HEK293 (cell line): Measurements from ENCODE around the gene COPS3.

ENCODE experiments used
- CTCF ChIA-PET: fragments of 350-600 bp; formaldehyde crosslinking; extraction: SDS; loops from one replicate; lab custom pipeline; 2021; ENCODE audit warnings: antibody characterized with exemption; lab: Yijun Ruan, JAX
- POLR2A ChIA-PET: fragments of 300-600 bp; formaldehyde crosslinking; extraction: SDS; loops from one replicate; lab custom pipeline; 2020; ENCODE audit warnings: antibody characterized with exemption, inconsistent platforms; lab: Yijun Ruan, JAX
- H3K27ac ChIP-seq: fragments of 200-500 bp; sonication (Bioruptor generic); 2 replicates; pipeline ENCODE4 v1.5.1; 2014; ENCODE audit warnings: low read depth, low read length, control low read depth, inconsistent platforms; ENCODE audit errors: extremely low read depth
- H3K36me3 ChIP-seq, 2 experiments: fragments of 200-500 bp in 1 of 2; sonication (Bioruptor generic) in 1 of 2; 1 replicate in 1 of 2; 2 replicates in 1 of 2; pipeline ENCODE4 v1.5.1; 2014 to 2017; ENCODE audit warnings: inconsistent platforms in 2 of 2, low read length in 2 of 2; ENCODE audit not compliant: control insufficient read depth in 2 of 2, insufficient read depth in 1 of 2
- H3K4me1 ChIP-seq: fragments of 200-500 bp; sonication (Bioruptor generic); 2 replicates; pipeline ENCODE4 v1.5.1; 2014; ENCODE audit warnings: mild to moderate bottlenecking, low read length, inconsistent platforms; ENCODE audit not compliant: control insufficient read depth, insufficient read depth
- H3K4me3 ChIP-seq: 2 replicates; pipeline ENCODE4 v1.5.1; 2011; ENCODE audit warnings: low read depth, mild to moderate bottlenecking, control low read depth, low read length, moderate library complexity
- H3K9me3 ChIP-seq: fragments of 200-500 bp; sonication (Bioruptor generic); 2 replicates; pipeline ENCODE4 v1.5.1; 2014; ENCODE audit warnings: low read depth, low read length, inconsistent platforms; ENCODE audit not compliant: control insufficient read depth, insufficient read depth
- RBAK ChIP-seq: fragments of 450-650 bp; formaldehyde crosslinking; IDR thresholded peaks from 2 replicates; pipeline ENCODE4 v1.5.1; 2016; ENCODE audit warnings: missing biosample characterization, missing genetic modification characterization
- WT1 ChIP-seq: fragments of 450-650 bp; formaldehyde crosslinking; IDR thresholded peaks from 2 replicates; pipeline ENCODE4 v1.5.1; 2016; ENCODE audit warnings: missing biosample characterization, missing genetic modification characterization
- ZBTB21 ChIP-seq: fragments of 450-650 bp; formaldehyde crosslinking; IDR thresholded peaks from 2 replicates; pipeline ENCODE4 v1.5.1; 2017; ENCODE audit warnings: missing biosample characterization, missing genetic modification characterization
- ZBTB8A ChIP-seq: fragments of 450-650 bp; formaldehyde crosslinking; IDR thresholded peaks from 2 replicates; pipeline ENCODE4 v1.5.1; 2016; ENCODE audit warnings: missing biosample characterization, missing genetic modification characterization
- ZFHX2 ChIP-seq: fragments of 450-650 bp; formaldehyde crosslinking; conservative IDR thresholded peaks from 2 replicates; pipeline ENCODE4 v1.5.1; 2016; ENCODE audit warnings: missing biosample characterization, missing genetic modification characterization
- ZNF266 ChIP-seq: fragments of 450-650 bp; formaldehyde crosslinking; IDR thresholded peaks from 2 replicates; pipeline ENCODE4 v1.5.1; 2016; ENCODE audit warnings: missing biosample characterization, missing genetic modification characterization, low read depth
- ZNF350 ChIP-seq: fragments of 450-650 bp; formaldehyde crosslinking; IDR thresholded peaks from 2 replicates; pipeline ENCODE4 v1.5.0; 2017; ENCODE audit warnings: missing biosample characterization, mild to moderate bottlenecking, missing genetic modification characterization
- ZNF354C ChIP-seq: fragments of 450-650 bp; formaldehyde crosslinking; IDR thresholded peaks from 2 replicates; pipeline ENCODE4 v1.5.1; 2016; ENCODE audit warnings: missing biosample characterization, missing genetic modification characterization, low read depth, borderline replicate concordance
- ZNF433 ChIP-seq: fragments of 450-650 bp; formaldehyde crosslinking; IDR thresholded peaks from 2 replicates; pipeline ENCODE4 v1.5.1; 2016; ENCODE audit warnings: missing biosample characterization, missing genetic modification characterization, low read depth
- ZNF518A ChIP-seq: fragments of 450-650 bp; formaldehyde crosslinking; conservative IDR thresholded peaks from 2 replicates; pipeline ENCODE4 v1.5.1; 2016; ENCODE audit warnings: low read depth, missing biosample characterization, missing genetic modification characterization
- ZNF571 ChIP-seq: fragments of 450-650 bp; formaldehyde crosslinking; IDR thresholded peaks from 2 replicates; pipeline ENCODE4 v1.5.0; 2017; ENCODE audit warnings: missing biosample characterization, missing genetic modification characterization
- ZNF580 ChIP-seq: fragments of 450-650 bp; formaldehyde crosslinking; IDR thresholded peaks from 2 replicates; pipeline ENCODE4 v1.5.1; 2016; ENCODE audit warnings: missing biosample characterization, missing genetic modification characterization
- ZNF623 ChIP-seq: fragments of 450-650 bp; formaldehyde crosslinking; IDR thresholded peaks from 2 replicates; pipeline ENCODE4 v1.5.1; 2016; ENCODE audit warnings: missing biosample characterization, missing genetic modification characterization
- ZNF677 ChIP-seq: fragments of 450-650 bp; IDR thresholded peaks from 2 replicates; pipeline ENCODE4 v1.5.0; 2018; ENCODE audit warnings: missing biosample characterization, mild to moderate bottlenecking, missing genetic modification characterization, moderate library complexity
- ZNF692 ChIP-seq: fragments of 450-650 bp; formaldehyde crosslinking; IDR thresholded peaks from 2 replicates; pipeline ENCODE4 v1.5.1; 2016; ENCODE audit warnings: missing biosample characterization, missing genetic modification characterization
- ZNF707 ChIP-seq: fragments of 450-650 bp; formaldehyde crosslinking; IDR thresholded peaks from 2 replicates; pipeline ENCODE4 v1.5.1; 2016; ENCODE audit warnings: missing biosample characterization, missing genetic modification characterization
- ZNF76 ChIP-seq: fragments of 450-650 bp; formaldehyde crosslinking; IDR thresholded peaks from 2 replicates; pipeline ENCODE4; 2016; ENCODE audit warnings: low read depth, missing biosample characterization, missing genetic modification characterization, borderline replicate concordance
- ZNF777 ChIP-seq: fragments of 450-650 bp; formaldehyde crosslinking; IDR thresholded peaks from 2 replicates; pipeline ENCODE4 v1.5.1; 2017; ENCODE audit warnings: missing biosample characterization, missing genetic modification characterization, borderline replicate concordance
- ZNF792 ChIP-seq: fragments of 450-650 bp; formaldehyde crosslinking; IDR thresholded peaks from 2 replicates; pipeline ENCODE4 v1.5.1; 2016; ENCODE audit warnings: missing biosample characterization, missing genetic modification characterization
- TF ChIP-seq, protein P1 (sequence below): fragments of 450-650 bp; formaldehyde crosslinking; IDR thresholded peaks from 2 replicates; pipeline ENCODE4 v1.5.1; 2017; ENCODE audit warnings: missing biosample characterization, missing genetic modification characterization
- TF ChIP-seq, protein P2 (sequence below): fragments of 450-650 bp; formaldehyde crosslinking; IDR thresholded peaks from 2 replicates; pipeline ENCODE4 v1.5.1; 2016; ENCODE audit warnings: missing biosample characterization, missing genetic modification characterization

Gene COPS3

DNA sequence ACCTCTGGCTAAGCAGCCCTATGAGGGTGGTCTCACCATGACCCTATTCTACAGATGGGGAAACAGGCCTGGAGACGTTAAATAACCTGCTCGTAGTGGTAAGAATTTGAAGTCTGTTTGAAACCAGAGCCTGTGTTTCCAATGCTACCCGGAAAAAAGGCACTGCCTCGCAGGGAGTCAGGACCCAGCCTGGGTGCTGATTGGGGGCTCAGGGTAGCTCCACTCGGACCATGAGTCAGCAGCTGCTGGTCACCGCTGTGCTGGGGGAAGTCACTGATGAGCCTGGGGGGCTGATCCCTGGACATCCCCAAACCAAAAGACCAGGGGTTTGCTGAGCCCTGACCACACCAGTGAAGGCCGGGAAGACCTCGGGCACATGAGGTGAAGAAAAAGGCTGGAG is 65.5 kb downstream of the COPS3 start:
- H3K27ac ChIP-seq = no peak overlapping the region
- H3K9me3 ChIP-seq = no peaks in the 10 kb centered on the region
- TF ChIP-seq ZNF792 (no peak), ZFHX2 (tag by site-specific recombination) (no peak), ZBTB8A (no peak), ZNF571 (tag by site-specific recombination) (no peak), ZNF707 (no peak), ZNF518A (tag by site-specific recombination) (no peak), WT1 (tag by site-specific recombination) (no peak), ZBTB21 (tag by site-specific recombination) (no peak), ZNF266 (no peak), ZNF777 (tag by site-specific recombination) (no peak), ZNF76 (tag by site-specific recombination) (no peak), RBAK (tag by site-specific recombination) (no peak), ZNF354C (tag by site-specific recombination) (no peak), ZNF677 (tag by site-specific recombination) (no peak), ZNF580 (tag by site-specific recombination) (no peak), ZNF350 (tag by site-specific recombination) (no peak)
- TF ChIP-seq, protein P1, sequence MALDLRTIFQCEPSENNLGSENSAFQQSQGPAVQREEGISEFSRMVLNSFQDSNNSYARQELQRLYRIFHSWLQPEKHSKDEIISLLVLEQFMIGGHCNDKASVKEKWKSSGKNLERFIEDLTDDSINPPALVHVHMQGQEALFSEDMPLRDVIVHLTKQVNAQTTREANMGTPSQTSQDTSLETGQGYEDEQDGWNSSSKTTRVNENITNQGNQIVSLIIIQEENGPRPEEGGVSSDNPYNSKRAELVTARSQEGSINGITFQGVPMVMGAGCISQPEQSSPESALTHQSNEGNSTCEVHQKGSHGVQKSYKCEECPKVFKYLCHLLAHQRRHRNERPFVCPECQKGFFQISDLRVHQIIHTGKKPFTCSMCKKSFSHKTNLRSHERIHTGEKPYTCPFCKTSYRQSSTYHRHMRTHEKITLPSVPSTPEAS = no peak
- H3K36me3 ChIP-seq = peaks cover 20 to 87% of the 10 kb centered on the region in 2 experiments
- ChIA-PET CTCF (no interaction called here), POLR2A (no interaction called here)
- no peaks in the 10 kb centered on the region for H3K4me1 ChIP-seq
- no peak overlapping the region for H3K4me3 ChIP-seq

- peaks cover 20 to 80% of the 10 kb centered on the region in 2 experiments for H3K36me3 ChIP-seq
- no peaks in the 10 kb centered on the region for H3K9me3 ChIP-seq
- H3K4me3 ChIP-seq = no peak overlapping the region
- TF ChIP-seq ZNF692 (tag by site-specific recombination) (peak; percentile 46; the same call in 1 of the 2 replicates), ZNF623 (tag by site-specific recombination) (no peak), ZNF433 (no peak)
- TF ChIP-seq, protein P2, sequence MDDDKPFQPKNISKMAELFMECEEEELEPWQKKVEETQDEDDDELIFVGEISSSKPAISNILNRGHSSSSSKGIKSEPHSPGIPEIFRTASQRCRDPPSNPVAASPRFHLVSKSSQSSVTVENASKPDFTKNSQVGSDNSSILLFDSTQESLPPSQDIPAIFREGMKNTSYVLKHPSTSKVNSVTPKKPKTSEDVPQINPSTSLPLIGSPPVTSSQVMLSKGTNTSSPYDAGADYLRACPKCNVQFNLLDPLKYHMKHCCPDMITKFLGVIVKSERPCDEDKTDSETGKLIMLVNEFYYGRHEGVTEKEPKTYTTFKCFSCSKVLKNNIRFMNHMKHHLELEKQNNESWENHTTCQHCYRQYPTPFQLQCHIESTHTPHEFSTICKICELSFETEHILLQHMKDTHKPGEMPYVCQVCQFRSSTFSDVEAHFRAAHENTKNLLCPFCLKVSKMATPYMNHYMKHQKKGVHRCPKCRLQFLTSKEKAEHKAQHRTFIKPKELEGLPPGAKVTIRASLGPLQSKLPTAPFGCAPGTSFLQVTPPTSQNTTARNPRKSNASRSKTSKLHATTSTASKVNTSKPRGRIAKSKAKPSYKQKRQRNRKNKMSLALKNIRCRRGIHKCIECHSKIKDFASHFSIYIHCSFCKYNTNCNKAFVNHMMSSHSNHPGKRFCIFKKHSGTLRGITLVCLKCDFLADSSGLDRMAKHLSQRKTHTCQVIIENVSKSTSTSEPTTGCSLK (tag by site-specific recombination) = no peak
- POLR2A ChIA-PET = no interaction called here
- no peak overlapping the region for H3K27ac ChIP-seq
- CTCF ChIA-PET = no interaction called here
- H3K4me1 ChIP-seq = no peaks in the 10 kb centered on the region
Measured at GRCh38 chr17:17214646-17215436, 66.2 kb downstream of the COPS3 start.
